HepG2 (cell line): ENCODE results near the gene TRPV4. TPM values are rescaled to one million over a fixed set of nuclear protein-coding genes. Genes with fewer than 3 reads are reported as not detected.

Experiments used
- ARID4A ChIP-seq: sonication (generic); formaldehyde crosslinking; IDR thresholded peaks from 2 replicates; pipeline ENCODE4 v1.5.0; 2020; ENCODE audit warnings: mild to moderate bottlenecking, missing genetic modification reagents, borderline replicate concordance
- DNMT3B ChIP-seq: conservative IDR thresholded peaks from 2 replicates; pipeline ENCODE4 v1.6.1; 2016; ENCODE audit warnings: missing biosample characterization, control low read depth
- ERF ChIP-seq: IDR thresholded peaks from 2 replicates; pipeline ENCODE4 v1.6.1; 2018; ENCODE audit warnings: missing biosample characterization, missing genetic modification reagents
- GMEB2 ChIP-seq: IDR thresholded peaks from 2 replicates; pipeline ENCODE4 v1.6.1; 2016; ENCODE audit warnings: missing biosample characterization, missing genetic modification reagents, low read depth
- GPN1 ChIP-seq: sonication (generic); formaldehyde crosslinking; IDR thresholded peaks from 2 replicates; pipeline ENCODE4 v1.5.1; 2020; ENCODE audit warnings: missing genetic modification reagents, borderline replicate concordance
- PPARG ChIP-seq: conservative IDR thresholded peaks from 2 replicates; pipeline ENCODE4 v1.6.1; 2016; ENCODE audit warnings: missing biosample characterization, missing genetic modification reagents
- SNAI1 ChIP-seq: sonication (generic); formaldehyde crosslinking; IDR thresholded peaks from 2 replicates; pipeline ENCODE4 v1.5.0; 2020; ENCODE audit warnings: mild to moderate bottlenecking, missing genetic modification reagents, borderline replicate concordance
- SOX6 ChIP-seq, 2 experiments: fragments of 450-650 bp in 1 of 2; sonication (generic) in 1 of 2; formaldehyde crosslinking in 1 of 2; IDR thresholded peaks; 2 replicates each; pipeline versions ENCODE4 v1.4.0 to v1.6.1; 2017 to 2020; ENCODE audit warnings: antibody characterized with exemption in 1 of 2, mild to moderate bottlenecking in 1 of 2, missing genetic modification reagents in 1 of 2
- SP4 ChIP-seq: sonication (generic); formaldehyde crosslinking; IDR thresholded peaks from 2 replicates; pipeline ENCODE4 v1.8.1; 2023; ENCODE audit warnings: mild to moderate bottlenecking, missing genetic modification reagents
- TCF7 ChIP-seq: sonication (generic); IDR thresholded peaks from 2 replicates; pipeline ENCODE4 v1.6.1; 2016; ENCODE audit warnings: antibody characterized with exemption, low read depth
- TFE3 ChIP-seq: IDR thresholded peaks from 2 replicates; pipeline ENCODE4 v1.6.1; 2016
- TMF1 ChIP-seq: sonication (generic); formaldehyde crosslinking; IDR thresholded peaks from 2 replicates; pipeline ENCODE4 v1.8.1; 2022; ENCODE audit warnings: low read depth, missing genetic modification reagents
- ZNF143 ChIP-seq: sonication (generic); formaldehyde crosslinking; IDR thresholded peaks from 2 replicates; pipeline ENCODE4 v1.4.0; 2020; ENCODE audit warnings: missing genetic modification reagents
- ZNF232 ChIP-seq: sonication (generic); formaldehyde crosslinking; IDR thresholded peaks from 2 replicates; pipeline ENCODE4 v1.4.0; 2020; ENCODE audit warnings: missing genetic modification reagents, borderline replicate concordance
- ZNF383 ChIP-seq: sonication (generic); formaldehyde crosslinking; IDR thresholded peaks from 2 replicates; pipeline ENCODE4 v1.4.0; 2020; ENCODE audit warnings: missing genetic modification reagents, mild to moderate bottlenecking, borderline replicate concordance
- polyA plus RNA-seq, 8 experiments: library from polyadenylated mRNA; depleted of rRNA in 3 of 8; stranded (reverse) in 7 of 8; unstranded in 1 of 8; fragments of >200 nt; fragmentation: Illumina TruSeq in 4 of 8; extraction: Trizol in 4 of 8; gene quantifications; 2 replicates each; pipeline versions ENCODE4 v1.2.1 to v1.2.3, GENCODE V29; 2011 to 2016; ENCODE audit warnings: low read depth in 4 of 8, missing spikeins in 1 of 8, mixed read lengths in 1 of 8; ENCODE audit not compliant: insufficient read depth in 1 of 8
- total RNA-seq, 5 experiments: library from RNA; depleted of rRNA; stranded (reverse); fragments of >200 nt; fragmentation: Illumina TruSeq; extraction: Trizol; gene quantifications; 2 replicates each; pipeline ENCODE4 v1.2.3, GENCODE V29; 2016; ENCODE audit warnings: low read depth in 1 of 5
- TF ChIP-seq, protein P1 (sequence below): sonication (generic); formaldehyde crosslinking; IDR thresholded peaks from 2 replicates; pipeline ENCODE4 v1.4.0; 2020; ENCODE audit warnings: missing genetic modification reagents
- TF ChIP-seq, protein P2 (sequence below): sonication (generic); formaldehyde crosslinking; IDR thresholded peaks from 2 replicates; pipeline ENCODE4 v1.4.0; 2020; ENCODE audit warnings: missing genetic modification reagents

The TRPV4 gene
- total and polyA plus RNA-seq, 2 of the 13 experiments (the other 11 are each of a cell fraction or from before 2014, with no cell fraction given), result 0.66 to 4.7 TPM

DNA sequence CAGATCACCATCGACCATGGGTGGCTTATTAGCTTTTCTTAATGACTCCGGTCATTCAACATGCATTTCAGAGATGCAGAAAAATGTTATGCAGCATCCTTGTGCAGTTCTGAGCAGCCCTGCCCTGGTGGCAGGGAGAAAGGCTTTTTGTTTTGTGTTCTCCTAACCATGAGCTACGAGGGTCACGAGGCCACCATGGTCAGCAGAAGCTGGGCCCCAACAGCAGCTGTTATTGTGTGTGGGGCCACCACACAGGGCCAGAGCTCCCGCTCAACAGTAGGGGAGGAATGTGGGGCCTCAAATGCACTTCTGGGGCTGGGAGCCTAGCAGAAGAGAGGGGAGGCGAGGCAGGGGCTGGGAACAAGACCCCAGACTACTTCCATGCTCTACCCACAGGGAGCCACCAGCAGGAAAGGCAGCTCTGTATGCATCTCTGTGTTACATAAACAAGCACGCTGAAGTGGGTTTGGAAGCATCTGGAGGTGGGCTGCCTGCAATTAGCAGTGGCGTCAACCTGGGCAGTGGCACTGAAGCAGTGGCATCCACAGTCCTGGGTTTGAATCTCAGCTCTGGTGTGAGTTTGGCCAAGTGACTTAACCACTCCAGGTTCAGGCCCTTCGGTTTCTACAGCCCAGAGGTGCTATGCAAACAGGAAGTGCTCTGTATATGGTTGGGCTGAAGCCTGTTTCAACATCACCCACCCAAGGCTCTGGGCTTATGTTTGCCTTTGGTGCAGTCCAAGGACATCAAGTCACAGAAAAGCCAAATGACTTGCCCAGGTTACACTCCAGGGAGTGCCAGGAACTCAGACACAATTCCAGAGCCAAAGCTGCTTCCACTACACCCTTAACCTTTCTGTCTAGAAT is 30.9 kb upstream of the TRPV4 start (continued):
- peak; percentile 46; the same call in 1 of the 2 replicates for TF ChIP-seq ARID4A (CRISPR knock-in tag)
- TF ChIP-seq TCF7, result peak; percentile 25; the same call in 1 of the 2 replicates
- no peak for TF ChIP-seq TMF1
- TF ChIP-seq ZNF383 (CRISPR knock-in tag), result no peak
- TF ChIP-seq, protein P1, sequence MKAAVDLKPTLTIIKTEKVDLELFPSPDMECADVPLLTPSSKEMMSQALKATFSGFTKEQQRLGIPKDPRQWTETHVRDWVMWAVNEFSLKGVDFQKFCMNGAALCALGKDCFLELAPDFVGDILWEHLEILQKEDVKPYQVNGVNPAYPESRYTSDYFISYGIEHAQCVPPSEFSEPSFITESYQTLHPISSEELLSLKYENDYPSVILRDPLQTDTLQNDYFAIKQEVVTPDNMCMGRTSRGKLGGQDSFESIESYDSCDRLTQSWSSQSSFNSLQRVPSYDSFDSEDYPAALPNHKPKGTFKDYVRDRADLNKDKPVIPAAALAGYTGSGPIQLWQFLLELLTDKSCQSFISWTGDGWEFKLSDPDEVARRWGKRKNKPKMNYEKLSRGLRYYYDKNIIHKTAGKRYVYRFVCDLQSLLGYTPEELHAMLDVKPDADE (CRISPR knock-in tag), result no peak
- peak; percentile 55; the same call in 1 of the 2 replicates for TF ChIP-seq ZNF232 (CRISPR knock-in tag)
- TF ChIP-seq ZNF143 (CRISPR knock-in tag), result no peak
- TF ChIP-seq SNAI1 (CRISPR knock-in tag), result peak; percentile 69; the same call in 1 of the 2 replicates
- no peak for TF ChIP-seq GPN1 (CRISPR knock-in tag)
- TF ChIP-seq SOX6 (IDR thresholded peaks at IDR 0.05), result no peak
- peak; percentile 90 for TF ChIP-seq SOX6 (CRISPR knock-in tag; IDR thresholded peaks at IDR 0.05)
- TF ChIP-seq DNMT3B (CRISPR knock-in tag), result no peak
- peak; percentile 55 for TF ChIP-seq SP4
- TF ChIP-seq PPARG, result peak; percentile 69
- TF ChIP-seq, protein P2, sequence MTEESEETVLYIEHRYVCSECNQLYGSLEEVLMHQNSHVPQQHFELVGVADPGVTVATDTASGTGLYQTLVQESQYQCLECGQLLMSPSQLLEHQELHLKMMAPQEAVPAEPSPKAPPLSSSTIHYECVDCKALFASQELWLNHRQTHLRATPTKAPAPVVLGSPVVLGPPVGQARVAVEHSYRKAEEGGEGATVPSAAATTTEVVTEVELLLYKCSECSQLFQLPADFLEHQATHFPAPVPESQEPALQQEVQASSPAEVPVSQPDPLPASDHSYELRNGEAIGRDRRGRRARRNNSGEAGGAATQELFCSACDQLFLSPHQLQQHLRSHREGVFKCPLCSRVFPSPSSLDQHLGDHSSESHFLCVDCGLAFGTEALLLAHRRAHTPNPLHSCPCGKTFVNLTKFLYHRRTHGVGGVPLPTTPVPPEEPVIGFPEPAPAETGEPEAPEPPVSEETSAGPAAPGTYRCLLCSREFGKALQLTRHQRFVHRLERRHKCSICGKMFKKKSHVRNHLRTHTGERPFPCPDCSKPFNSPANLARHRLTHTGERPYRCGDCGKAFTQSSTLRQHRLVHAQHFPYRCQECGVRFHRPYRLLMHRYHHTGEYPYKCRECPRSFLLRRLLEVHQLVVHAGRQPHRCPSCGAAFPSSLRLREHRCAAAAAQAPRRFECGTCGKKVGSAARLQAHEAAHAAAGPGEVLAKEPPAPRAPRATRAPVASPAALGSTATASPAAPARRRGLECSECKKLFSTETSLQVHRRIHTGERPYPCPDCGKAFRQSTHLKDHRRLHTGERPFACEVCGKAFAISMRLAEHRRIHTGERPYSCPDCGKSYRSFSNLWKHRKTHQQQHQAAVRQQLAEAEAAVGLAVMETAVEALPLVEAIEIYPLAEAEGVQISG (CRISPR knock-in tag), result peak; percentile 71
- TF ChIP-seq ERF (CRISPR knock-in tag), result peak; percentile 84
- peak; percentile 26; the same call in 1 of the 2 replicates for TF ChIP-seq TFE3 (CRISPR knock-in tag)
- TF ChIP-seq GMEB2 (CRISPR knock-in tag), result no peak
